HG02938 (cell line): Measurements from ENCODE around the gene AUH.
"Not testable (repeated sequence)": the region's sequence is repeated elsewhere in the genome, so short reads cannot be mapped to it uniquely, and the experiment has no call there.

Experiments used
- ATAC-seq: cut with Tn5 transposase; IDR thresholded peaks from one replicate; pipeline ENCODE4 v1.9.1; 2021; ENCODE audit warnings: mild to moderate bottlenecking, moderate library complexity; ENCODE audit not compliant: unreplicated experiment

Gene AUH

GRCh38 chr9:91379426-91379825, 17.7 kb upstream of the AUH start:
- no peak for ATAC-seq

- ATAC-seq: no peak
These were observed 17.0 kb upstream of the AUH start for GRCh38 chr9:91378695-91379127.

GRCh38 chr9:91378054-91378453, 16.3 kb upstream of the AUH start:
- not testable (repeated sequence) for ATAC-seq

GRCh38 chr9:91376239-91376638, 14.5 kb upstream of the AUH start:
- ATAC-seq: no peak

GRCh38 chr9:91374939-91375338, 13.2 kb upstream of the AUH start:
- no peak for ATAC-seq

DNA sequence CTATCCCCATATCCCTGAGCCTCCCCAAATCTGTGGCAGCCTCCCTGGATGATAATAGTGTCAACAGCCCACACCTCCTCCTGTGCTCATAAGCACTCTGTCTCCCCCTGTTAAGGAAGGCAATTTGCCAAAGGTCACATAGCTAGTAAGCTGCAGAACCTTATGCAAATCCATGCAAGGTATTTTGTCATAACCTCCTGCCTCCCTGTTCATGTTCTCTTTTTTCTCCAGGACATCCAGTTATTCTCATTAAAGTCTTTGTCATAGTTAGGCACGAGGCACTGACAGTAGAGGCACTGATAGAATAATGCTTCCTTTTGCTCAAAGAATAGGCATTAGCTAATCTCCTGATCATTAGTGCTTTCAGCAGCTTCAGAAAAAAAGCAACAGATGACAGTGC, 10.2 kb upstream of the AUH start:
- no peak for ATAC-seq

- not testable (repeated sequence) for ATAC-seq
These were observed 8.3 kb upstream of the AUH start for GRCh38 chr9:91370006-91370405.

- no peak for ATAC-seq
These were observed 3.0 kb upstream of the AUH start for GRCh38 chr9:91364702-91365101.

DNA sequence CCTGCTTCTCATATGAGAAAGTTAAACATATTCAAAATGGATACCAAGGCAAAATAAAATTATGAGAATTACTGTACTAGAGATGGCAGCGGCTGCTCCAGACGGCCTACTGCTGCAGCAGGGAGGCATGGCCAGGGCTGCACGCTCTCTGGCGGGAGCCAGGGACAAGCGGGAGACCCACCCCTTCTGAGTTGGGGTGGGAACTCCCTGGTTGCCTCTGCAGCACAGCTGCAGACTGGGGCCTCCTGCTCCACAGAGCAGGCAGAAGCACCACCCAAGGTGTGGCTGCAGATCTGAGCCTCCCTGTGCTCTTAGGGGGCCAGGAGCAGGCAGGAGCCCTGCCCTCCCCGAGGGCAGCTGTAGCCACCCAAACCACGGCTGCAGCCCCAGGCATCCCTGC, 2.3 kb upstream of the AUH start:
- ATAC-seq: no peak

- no peak for ATAC-seq
These were observed 413 bp upstream of the AUH start for GRCh38 chr9:91362051-91362611.

GRCh38 chr9:91360551-91361290, 997 bp downstream of the AUH start:
- no peak for ATAC-seq

GRCh38 chr9:91359734-91360470, 1.8 kb downstream of the AUH start:
- ATAC-seq: no peak

GRCh38 chr9:91359083-91359482, 2.6 kb downstream of the AUH start:
- no peak for ATAC-seq

GRCh38 chr9:91354881-91355280, 6.8 kb downstream of the AUH start:
- no peak for ATAC-seq

DNA sequence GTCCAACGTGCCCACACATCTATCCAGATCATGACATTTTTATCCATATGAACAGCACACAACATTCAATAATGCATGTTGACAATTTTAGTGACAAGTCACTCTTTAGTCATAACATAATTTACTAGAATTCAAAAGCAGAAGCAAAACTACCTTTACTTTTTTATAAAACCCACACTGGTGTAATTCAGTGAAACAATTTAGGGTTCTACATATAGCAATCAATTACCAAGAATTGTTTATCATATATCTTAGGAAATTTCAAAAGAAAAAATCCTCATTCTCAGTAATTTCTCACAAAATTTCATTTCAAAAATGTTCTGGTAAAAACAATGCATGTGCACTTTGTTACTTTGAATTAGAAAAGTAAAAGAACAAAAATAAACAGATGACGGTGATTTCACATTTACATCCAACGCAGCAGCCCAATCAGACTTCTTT, 12.6 kb downstream of the AUH start:
- no peak for ATAC-seq

DNA sequence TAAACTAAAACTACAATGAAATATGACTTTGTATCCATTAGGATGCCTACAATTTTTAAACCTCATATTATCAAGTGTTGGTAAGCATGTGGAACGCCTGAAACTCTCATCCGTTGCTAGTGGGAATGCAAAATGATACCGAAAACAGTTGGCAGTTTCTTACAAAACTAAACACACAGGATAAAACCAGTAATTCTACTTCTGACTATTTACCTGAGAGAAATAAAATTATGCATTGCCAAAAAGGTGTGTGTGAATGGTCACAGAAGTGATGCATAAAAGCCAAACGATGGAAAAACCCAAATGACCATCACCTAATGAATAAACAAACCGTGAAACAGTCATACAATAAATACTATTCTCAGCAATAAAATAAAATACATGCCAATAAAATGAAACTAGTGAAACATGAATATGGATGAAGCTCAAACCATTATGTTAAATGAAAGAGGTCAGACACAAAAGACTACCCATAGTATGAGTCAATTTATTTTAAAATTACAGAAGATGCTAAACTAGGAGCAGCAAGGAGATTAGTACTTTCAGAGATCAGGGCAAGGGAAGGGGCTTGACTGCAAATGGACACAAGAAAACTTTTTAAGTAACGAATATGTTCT, 13.4 kb downstream of the AUH start:
- no peak for ATAC-seq

GRCh38 chr9:91347377-91347776, 14.3 kb downstream of the AUH start:
- no peak for ATAC-seq

DNA sequence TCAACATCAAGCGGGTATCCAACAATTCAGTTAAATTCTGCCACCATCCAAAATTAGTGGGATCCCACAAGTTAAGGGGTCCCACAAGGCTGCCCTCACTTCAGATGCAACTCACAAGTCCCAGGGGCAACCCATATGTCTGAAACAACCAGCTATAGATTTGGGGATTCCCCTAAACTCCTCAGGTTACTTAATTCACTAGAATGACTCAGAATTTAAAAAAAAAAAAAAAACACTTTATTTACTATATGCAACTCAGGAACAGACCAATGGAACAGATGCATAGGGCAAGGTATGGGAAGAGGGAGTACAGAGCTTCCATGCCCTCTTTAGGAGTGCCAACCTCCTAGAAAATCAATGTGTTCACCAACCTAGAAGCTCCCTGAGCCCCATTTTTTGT, 15.1 kb downstream of the AUH start:
- no peak for ATAC-seq

DNA sequence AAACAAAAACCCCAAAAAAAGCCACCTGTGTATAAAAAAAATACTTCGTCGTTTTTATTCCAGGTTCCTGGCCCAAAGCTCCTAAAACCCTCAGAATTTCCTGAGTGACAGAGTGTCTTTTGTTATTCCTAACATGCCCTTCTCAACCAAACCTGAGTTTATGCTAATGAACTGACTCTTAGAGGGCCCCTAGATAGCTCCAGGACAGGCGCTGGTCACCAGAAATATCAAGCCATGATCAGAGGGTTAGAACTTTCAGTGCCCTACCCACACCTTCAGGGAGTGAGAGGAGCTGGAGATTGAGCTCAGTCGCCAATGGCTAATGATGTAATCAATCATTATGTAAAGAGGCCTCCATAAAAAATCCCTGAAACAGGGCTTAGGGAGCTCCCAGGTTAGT, 15.7 kb downstream of the AUH start:
- ATAC-seq: no peak

DNA sequence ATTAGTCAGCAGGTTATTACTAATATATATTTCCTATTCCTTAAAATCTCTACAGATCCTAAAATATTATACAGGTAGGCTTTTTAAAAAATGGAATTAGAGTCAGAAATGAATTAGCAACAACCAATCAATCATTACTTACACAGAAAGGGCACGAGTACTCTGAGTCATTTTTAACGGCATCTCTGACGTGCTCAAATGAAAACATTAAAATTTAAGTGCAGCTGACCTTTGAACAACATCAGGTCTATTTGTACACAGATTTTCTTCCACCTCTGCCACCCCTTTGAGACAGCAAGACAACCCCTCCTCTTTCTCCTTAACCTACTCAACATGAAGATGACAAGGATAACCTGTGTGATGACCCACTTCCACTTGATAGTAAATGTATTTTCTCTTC, 19.1 kb downstream of the AUH start:
- no peak for ATAC-seq

GRCh38 chr9:91341749-91342148, 20.0 kb downstream of the AUH start:
- no peak for ATAC-seq
